Esophagus squamous epithelium (tissue), 4 donors: ENCODE results near the gene EVPL.

ENCODE experiments used
- CTCF ChIP-seq, 6 experiments: fragments of 450-650 bp in 4 of 6; fragments of 200-600 bp in 2 of 6; sonication (generic) in 2 of 6; IDR thresholded peaks; one replicate each; pipeline ENCODE4 v1.5.1; 2016 to 2019; ENCODE audit warnings: antibody characterized with exemption in 6 of 6, mild to moderate bottlenecking in 4 of 6, moderate library complexity in 4 of 6
- POLR2A ChIP-seq, 4 donors: fragments of 450-650 bp; IDR thresholded peaks; one replicate each; pipeline ENCODE4 v1.6.1; 2017; ENCODE audit warnings: antibody characterized with exemption in 4 of 4, mild to moderate bottlenecking in 4 of 4, moderate library complexity in 3 of 4

- TF ChIP-seq POLR2A (IDR thresholded peaks at IDR 0.05) (no peak), CTCF (IDR thresholded peaks at IDR 0.05) (no peak)
Measured at GRCh38 chr17:76063875-76064546, 36.9 kb upstream of the EVPL start.
